Stimulated activated CD4-positive, alpha-beta T cell treated with anti-CD3 and anti-CD28 coated beads, TNF-alpha, amount 100 ng/mL, for 24 hours (primary cell): Measurements from ENCODE around the gene NRDE2.

Experiments
- DNase-seq, 3 experiments: peaks; one replicate each; pipeline ENCODE4 v3.0.0-alpha.2; 2020; ENCODE audit warnings: low read depth in 3 of 3

Gene NRDE2

GRCh38 chr14:90299408-90299807, 32.3 kb downstream of the NRDE2 start:
- DNase-seq, result no peak

- no peak for DNase-seq
Measured at GRCh38 chr14:90297876-90298629, 33.7 kb downstream of the NRDE2 start.

GRCh38 chr14:90296641-90297040, 35.1 kb downstream of the NRDE2 start:
- no peak for DNase-seq

GRCh38 chr14:90295870-90296516, 35.7 kb downstream of the NRDE2 start:
- DNase-seq, result no peak

- no peak for DNase-seq
Measured at GRCh38 chr14:90294872-90295271, 36.9 kb downstream of the NRDE2 start.

GRCh38 chr14:90293766-90294730, 37.7 kb downstream of the NRDE2 start:
- no peak for DNase-seq

- no peak for DNase-seq
Measured at GRCh38 chr14:90291699-90292098, 40.0 kb downstream of the NRDE2 start.

- no peak for DNase-seq
Measured at GRCh38 chr14:90290337-90291011, 41.3 kb downstream of the NRDE2 start.

GRCh38 chr14:90288651-90289355, 42.9 kb downstream of the NRDE2 start:
- DNase-seq, result no peak

- DNase-seq, result no peak
Measured at GRCh38 chr14:90287791-90288190, 44.0 kb downstream of the NRDE2 start.

- DNase-seq, result no peak
Measured at GRCh38 chr14:90281756-90282155, 50.0 kb downstream of the NRDE2 start.

GRCh38 chr14:90281261-90281660, 50.5 kb downstream of the NRDE2 start:
- DNase-seq, result no peak

GRCh38 chr14:90280096-90280495, 51.6 kb downstream of the NRDE2 start:
- no peak for DNase-seq

- no peak for DNase-seq
Measured at GRCh38 chr14:90278199-90279175, 53.3 kb downstream of the NRDE2 start.

- DNase-seq, result no peak
Measured at GRCh38 chr14:90277581-90278198, 54.1 kb downstream of the NRDE2 start.

- no peak for DNase-seq
Measured at GRCh38 chr14:90276646-90277367, 54.9 kb downstream of the NRDE2 start.

GRCh38 chr14:90275820-90276219, 55.9 kb downstream of the NRDE2 start:
- peak in 1 of 3 experiments; percentile 29 for DNase-seq

GRCh38 chr14:90275458-90275814, 56.3 kb downstream of the NRDE2 start:
- DNase-seq, result no peak
